SJSA1 (cell line): ENCODE measurements around the gene LCORL. TPM values are rescaled to one million over a fixed set of nuclear protein-coding genes. Genes with fewer than 3 reads are reported as not detected.
"Not testable (repeated sequence)": the region's sequence is repeated elsewhere in the genome, so short reads cannot be mapped to it uniquely, and the experiment has no call there.

Source experiments
- DNase-seq, 2 experiments: peaks; one replicate each; pipeline ENCODE4 v3.0.0-alpha.2; 2015 to 2020; ENCODE audit warnings: low spot score in 2 of 2, low read depth in 1 of 2
- H3K27ac ChIP-seq: fragments of 250-450 bp; sonication (Bioruptor Pico); 2 replicates; pipeline ENCODE4 v1.5.1; 2020; ENCODE audit warnings: mild to moderate bottlenecking, moderate library complexity
- H3K27me3 ChIP-seq: fragments of 250-450 bp; sonication (Bioruptor Pico); replicated peaks from 2 replicates; pipeline ENCODE4 v1.5.1; 2020; ENCODE audit warnings: mild to moderate bottlenecking, moderate library complexity
- H3K36me3 ChIP-seq: fragments of 250-450 bp; sonication (Bioruptor Pico); 2 replicates; pipeline ENCODE4 v1.5.1; 2020; ENCODE audit warnings: mild to moderate bottlenecking
- H3K4me1 ChIP-seq: fragments of 250-450 bp; sonication (Bioruptor Pico); replicated peaks from 2 replicates; pipeline ENCODE4 v1.6.1; 2021; ENCODE audit warnings: mild to moderate bottlenecking
- H3K4me3 ChIP-seq: fragments of 250-450 bp; sonication (Bioruptor Pico); 2 replicates; pipeline ENCODE4 v1.5.1; 2020; ENCODE audit warnings: mild to moderate bottlenecking
- H3K9me3 ChIP-seq: fragments of 250-450 bp; sonication (Bioruptor Pico); replicated peaks from 2 replicates; pipeline ENCODE4 v1.5.1; 2020; ENCODE audit warnings: mild to moderate bottlenecking
- total RNA-seq: library from RNA; depleted of rRNA; stranded (reverse); fragments of >200 nt; shearing (Covaris generic); gene quantifications from 2 replicates; pipeline ENCODE4 v1.2.3, GENCODE V29; 2014

The LCORL gene
- total RNA-seq, 1 experiment from 2014 or later: 94.0 TPM

DNA sequence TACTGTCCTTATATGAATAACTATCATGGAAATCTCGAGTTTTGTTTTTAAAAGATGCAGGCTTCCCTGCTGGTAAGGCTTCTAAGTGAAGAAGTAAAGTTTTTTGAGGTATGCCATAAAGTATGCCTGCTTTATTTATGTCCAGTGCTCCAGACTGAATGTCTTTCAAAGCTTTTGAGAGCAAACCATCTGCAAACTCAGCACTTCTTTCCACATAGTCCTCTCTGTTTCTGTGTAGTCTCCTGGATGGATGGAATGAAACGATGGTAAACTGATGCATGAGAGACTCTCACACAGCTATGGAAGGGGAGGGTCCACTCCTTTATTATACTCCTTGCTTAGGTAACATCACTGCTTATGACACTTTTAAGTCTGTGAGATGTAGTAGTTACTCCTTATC is 137.0 kb downstream of the LCORL start:
- Histone ChIP-seq H3K4me3 (no peak overlapping the region), H3K9me3 (no peaks in the 10 kb centered on the region), H3K4me1 (no peaks in the 10 kb centered on the region), H3K27ac (no peak overlapping the region), H3K36me3 (no peaks in the 10 kb centered on the region), H3K27me3 (no peaks in the 10 kb centered on the region)
- no peak for DNase-seq

DNA sequence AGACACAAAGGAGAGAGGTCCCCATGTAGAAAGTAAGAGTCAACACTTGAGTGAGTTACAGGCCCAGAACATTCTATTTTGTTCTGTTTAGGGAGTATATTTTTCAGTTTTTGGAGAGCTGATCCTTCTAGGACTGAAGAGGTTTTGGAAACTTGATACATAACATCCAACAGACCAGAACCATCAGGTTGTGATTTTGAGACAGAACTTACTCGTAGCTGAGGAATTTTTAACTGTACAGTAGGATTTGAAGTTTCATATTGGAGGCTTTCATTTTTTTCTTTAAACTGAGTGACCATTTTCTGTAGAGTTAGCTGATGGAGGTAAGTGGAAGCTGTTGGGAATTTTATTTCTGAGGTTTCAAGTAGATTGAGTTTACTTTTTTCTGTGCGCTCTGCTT is 137.5 kb downstream of the LCORL start:
- Histone ChIP-seq H3K27ac (no peak overlapping the region), H3K36me3 (no peaks in the 10 kb centered on the region), H3K4me3 (no peak overlapping the region), H3K4me1 (no peaks in the 10 kb centered on the region), H3K9me3 (no peaks in the 10 kb centered on the region), H3K27me3 (no peaks in the 10 kb centered on the region)
- DNase-seq: no peak

DNA sequence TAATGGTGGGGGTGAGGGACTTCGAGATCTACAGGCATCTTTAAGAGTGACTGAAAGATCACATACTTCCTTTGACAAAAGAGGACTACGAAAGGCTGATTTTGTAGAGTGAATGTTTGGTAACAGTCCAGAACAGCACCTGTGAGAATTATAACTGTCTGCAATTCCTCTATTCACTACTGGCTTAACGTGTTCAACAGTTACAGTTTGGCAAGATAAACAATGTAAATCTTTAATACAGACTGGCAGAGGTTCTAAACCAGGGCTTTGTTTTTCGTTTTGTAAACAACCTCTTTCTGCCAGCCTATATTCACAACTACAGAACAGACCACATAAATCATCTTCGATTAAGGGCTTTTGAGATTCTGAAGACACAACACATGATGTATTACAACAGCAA is 143.9 kb downstream of the LCORL start:
- Histone ChIP-seq H3K9me3 (no peaks in the 10 kb centered on the region), H3K4me1 (no peaks in the 10 kb centered on the region), H3K27me3 (no peaks in the 10 kb centered on the region), H3K4me3 (no peak overlapping the region), H3K27ac (no peak overlapping the region), H3K36me3 (no peaks in the 10 kb centered on the region)
- DNase-seq: no peak

DNA sequence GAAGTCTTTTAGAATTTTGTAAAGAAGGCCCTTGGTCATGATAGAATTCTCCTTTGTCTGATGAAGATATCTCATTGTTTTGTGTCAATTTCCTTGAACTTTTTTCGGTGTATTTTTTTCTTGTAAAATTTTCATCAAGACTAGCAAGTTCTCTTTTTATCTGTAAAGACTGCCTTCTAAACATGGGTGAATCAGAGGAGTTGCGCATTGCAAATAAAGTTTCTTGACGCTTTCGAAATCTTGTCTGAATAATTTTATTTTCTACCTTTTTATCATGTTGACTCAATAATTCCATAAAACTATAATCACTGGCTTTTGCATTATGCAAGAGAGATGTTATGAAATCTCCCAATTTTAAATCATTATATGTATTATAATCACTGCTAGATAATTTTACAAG is 144.6 kb downstream of the LCORL start:
- Histone ChIP-seq H3K27me3 (no peaks in the 10 kb centered on the region), H3K4me1 (no peaks in the 10 kb centered on the region), H3K9me3 (no peaks in the 10 kb centered on the region), H3K4me3 (no peak overlapping the region), H3K36me3 (no peaks in the 10 kb centered on the region), H3K27ac (no peak overlapping the region)
- no peak for DNase-seq

DNA sequence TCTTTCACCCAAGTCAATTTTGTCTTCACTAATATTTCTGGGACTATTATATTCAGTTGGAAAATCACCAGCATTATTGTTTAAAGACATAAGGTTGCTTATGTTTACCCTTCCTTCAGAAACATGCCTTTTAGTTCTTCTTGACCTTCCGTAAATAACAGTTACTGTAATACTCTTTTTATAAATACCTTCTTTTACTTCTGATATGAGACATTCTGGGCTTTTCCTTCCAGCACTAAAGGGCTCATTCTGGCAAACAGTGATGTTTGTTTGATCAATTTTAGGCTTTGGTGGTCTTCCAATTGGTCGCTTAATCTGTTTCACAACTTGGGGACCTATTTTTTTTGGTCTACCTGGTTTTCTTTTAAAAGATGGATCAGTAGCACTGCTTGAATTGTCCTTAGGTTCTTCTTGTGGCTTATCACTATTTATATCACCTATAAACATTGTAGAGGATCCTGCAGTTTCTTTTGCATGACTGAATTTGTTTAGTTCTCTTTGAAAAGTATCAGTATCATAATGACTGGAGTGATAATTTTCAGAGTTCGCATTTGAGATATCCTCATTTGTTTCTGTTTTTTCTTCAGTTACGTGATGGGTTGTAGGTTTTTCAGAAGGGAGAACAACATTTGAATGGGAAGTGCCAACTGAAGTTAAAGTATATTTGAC is 146.0 kb downstream of the LCORL start:
- no peaks in the 10 kb centered on the region for H3K36me3 ChIP-seq
- H3K4me3 ChIP-seq: no peak overlapping the region
- H3K9me3 ChIP-seq: no peaks in the 10 kb centered on the region
- no peak for DNase-seq
- H3K4me1 ChIP-seq: no peaks in the 10 kb centered on the region
- no peak overlapping the region for H3K27ac ChIP-seq
- no peaks in the 10 kb centered on the region for H3K27me3 ChIP-seq

DNA sequence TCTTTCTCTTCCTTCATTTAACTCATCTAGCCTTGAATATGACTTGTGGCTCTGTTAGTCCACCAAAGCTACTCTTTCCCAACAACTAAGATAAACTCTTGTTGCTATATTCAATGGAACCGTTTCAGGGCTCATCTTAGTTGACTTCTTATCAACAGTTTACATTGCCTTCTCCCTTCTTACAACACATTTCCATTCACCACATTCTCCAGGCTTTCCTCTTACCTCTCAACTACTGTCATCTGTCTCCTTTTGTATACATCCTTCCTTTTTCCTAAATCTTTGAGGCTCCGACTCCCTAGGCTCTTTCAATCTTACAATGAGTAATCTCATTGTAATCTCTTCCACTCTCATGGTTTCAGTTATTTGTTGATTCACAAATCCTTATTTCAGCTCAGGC is 152.2 kb downstream of the LCORL start:
- no peak overlapping the region for H3K27ac ChIP-seq
- no peak overlapping the region for H3K4me3 ChIP-seq
- H3K27me3 ChIP-seq: no peaks in the 10 kb centered on the region
- peak in 1 of 2 experiments; percentile 1 for DNase-seq
- no peaks in the 10 kb centered on the region for H3K4me1 ChIP-seq
- H3K36me3 ChIP-seq: no peaks in the 10 kb centered on the region
- H3K9me3 ChIP-seq: no peaks in the 10 kb centered on the region

DNA sequence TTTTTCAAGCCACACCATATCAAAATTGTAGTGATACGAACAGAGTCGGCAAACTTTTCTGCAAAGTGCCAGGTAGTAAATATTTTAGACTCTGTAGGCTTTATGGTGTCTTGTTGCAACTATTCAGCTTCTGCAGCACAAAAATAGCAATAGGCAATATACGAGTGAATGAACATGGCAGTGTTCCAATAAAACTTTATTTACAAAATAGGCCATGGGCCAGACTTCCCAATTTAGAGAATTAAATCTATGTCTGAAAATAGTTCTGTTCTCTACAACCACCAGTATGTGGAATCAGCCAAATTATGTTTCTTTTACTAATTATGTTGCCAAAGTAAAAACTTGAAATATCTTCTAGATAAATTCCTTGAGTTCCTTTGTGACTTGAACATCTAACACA is 154.3 kb downstream of the LCORL start:
- Histone ChIP-seq H3K36me3 (no peaks in the 10 kb centered on the region), H3K4me1 (no peaks in the 10 kb centered on the region), H3K27ac (no peak overlapping the region), H3K9me3 (no peaks in the 10 kb centered on the region), H3K4me3 (no peak overlapping the region), H3K27me3 (no peaks in the 10 kb centered on the region)
- DNase-seq: no peak

DNA sequence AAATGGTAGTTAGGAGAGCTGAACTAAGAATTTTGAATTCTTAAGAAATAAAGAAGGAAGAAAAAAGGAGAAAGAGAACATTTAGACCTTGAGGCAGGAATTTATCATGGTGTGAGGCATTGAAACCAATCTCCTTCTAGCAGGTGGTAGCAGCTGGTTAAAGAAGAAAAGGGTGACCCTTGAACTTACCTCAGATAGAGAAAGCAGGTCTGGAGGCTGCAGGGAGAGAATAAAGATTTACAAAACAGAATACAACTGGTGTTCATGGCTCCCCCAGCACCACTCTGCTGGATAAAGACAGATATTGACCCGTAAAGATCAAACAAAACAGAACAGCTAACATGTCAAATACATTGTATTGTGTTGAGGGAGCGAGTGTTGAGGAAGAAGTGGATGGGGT is 154.7 kb downstream of the LCORL start:
- no peaks in the 10 kb centered on the region for H3K4me1 ChIP-seq
- no peak overlapping the region for H3K4me3 ChIP-seq
- DNase-seq: no peak
- no peaks in the 10 kb centered on the region for H3K36me3 ChIP-seq
- H3K27me3 ChIP-seq: no peaks in the 10 kb centered on the region
- H3K27ac ChIP-seq: no peak overlapping the region
- H3K9me3 ChIP-seq: no peaks in the 10 kb centered on the region

DNA sequence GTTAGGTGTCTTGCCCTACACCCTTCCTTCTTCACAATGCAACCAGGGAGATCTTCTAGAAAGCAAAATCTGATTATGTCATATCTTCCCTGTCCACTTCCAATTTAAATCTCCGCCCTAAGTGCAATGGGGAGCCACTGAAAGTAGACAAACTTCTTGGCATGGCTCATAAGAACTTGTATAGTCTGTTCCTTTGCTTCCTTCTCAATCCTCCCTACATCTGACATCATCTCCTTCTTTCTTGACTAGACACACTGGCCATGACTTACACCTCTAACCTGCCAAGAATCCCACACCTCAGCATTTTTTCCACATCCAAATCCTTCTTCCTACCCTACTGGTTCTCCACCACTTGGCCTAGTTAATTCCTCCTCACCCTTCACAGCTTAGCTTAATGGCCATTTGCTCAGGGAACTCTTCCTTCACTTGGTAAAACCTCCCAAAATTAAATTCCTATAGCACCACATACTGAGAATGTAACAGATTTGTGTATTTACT is 155.6 kb downstream of the LCORL start:
- Histone ChIP-seq H3K4me1 (no peaks in the 10 kb centered on the region), H3K9me3 (no peaks in the 10 kb centered on the region), H3K27ac (no peak overlapping the region), H3K27me3 (no peaks in the 10 kb centered on the region), H3K36me3 (no peaks in the 10 kb centered on the region), H3K4me3 (no peak overlapping the region)
- no peak for DNase-seq

DNA sequence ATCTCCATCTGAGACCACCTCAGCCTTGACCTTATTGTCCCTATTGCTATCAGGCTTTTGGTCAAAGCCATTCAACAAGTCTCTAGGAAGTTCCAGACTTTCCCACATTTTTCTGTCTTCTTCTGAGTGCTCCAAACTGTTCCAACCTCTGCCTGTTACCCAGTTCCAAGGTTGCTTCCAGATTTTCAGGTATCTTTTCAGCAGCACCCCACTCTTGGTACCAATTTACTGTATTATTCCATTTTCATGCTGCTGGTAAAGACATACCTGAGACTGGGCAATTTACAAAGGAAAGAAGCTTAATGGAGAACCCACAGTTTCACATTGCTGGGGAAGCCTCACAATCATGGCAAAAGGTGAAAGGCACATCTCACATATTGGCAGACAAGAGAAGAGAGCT is 159.6 kb downstream of the LCORL start:
- not testable (repeated sequence) for H3K4me1 ChIP-seq, DNase-seq, H3K36me3 ChIP-seq, H3K4me3 ChIP-seq, H3K9me3 ChIP-seq, H3K27me3 ChIP-seq, H3K27ac ChIP-seq

DNA sequence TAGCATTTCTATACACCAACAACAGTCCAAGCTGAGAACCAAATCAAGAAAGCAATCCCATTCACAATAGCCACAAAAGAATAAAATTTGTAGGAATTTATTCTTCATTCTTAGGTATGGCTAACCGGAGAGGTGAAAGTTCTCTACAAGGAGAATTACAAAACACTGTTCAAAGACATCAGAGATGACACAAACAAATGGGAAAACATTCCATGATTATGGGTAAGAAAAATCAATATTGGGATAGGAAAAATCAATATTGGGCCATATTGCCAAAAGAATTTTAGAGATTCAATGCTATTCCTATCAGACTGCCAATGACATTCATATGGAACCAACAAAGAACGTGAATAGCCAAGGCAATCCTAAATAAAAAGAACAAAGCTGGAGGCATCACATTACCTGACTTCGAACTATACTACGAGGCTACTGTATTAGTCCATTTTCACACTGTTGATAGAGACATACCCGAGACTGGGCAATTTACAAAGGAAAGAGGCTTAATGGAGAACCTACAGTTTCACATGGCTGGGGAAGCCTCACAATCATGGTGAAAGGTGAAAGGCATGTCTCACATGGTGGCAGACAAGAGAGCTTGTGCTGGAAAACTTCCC is 161.7 kb downstream of the LCORL start:
- Histone ChIP-seq H3K4me3 (no peak overlapping the region), H3K4me1 (no peaks in the 10 kb centered on the region), H3K36me3 (no peaks in the 10 kb centered on the region), H3K9me3 (no peaks in the 10 kb centered on the region), H3K27ac (no peak overlapping the region), H3K27me3 (no peaks in the 10 kb centered on the region)
- no peak for DNase-seq

DNA sequence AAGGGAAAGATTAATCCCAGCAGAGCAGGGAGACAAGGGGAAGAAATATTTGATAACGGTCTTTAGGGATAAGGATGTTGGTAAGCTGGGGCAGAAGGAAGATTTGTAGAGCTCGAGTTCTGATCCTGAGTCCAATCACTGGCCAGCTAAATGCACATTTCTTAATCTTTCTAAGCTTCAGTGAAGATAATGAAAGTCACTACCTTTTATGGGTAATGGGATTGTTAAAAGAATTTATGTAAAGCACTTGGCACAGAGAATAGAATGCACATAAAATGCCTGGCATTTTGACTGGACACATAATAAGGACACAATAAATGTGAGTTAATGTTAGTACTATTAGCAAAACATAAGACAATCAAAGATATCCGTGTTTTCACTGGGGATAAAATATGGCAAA is 167.5 kb downstream of the LCORL start:
- no peaks in the 10 kb centered on the region for H3K4me1 ChIP-seq
- no peaks in the 10 kb centered on the region for H3K27me3 ChIP-seq
- no peaks in the 10 kb centered on the region for H3K36me3 ChIP-seq
- H3K27ac ChIP-seq: no peak overlapping the region
- DNase-seq: no peak
- no peak overlapping the region for H3K4me3 ChIP-seq
- H3K9me3 ChIP-seq: no peaks in the 10 kb centered on the region

DNA sequence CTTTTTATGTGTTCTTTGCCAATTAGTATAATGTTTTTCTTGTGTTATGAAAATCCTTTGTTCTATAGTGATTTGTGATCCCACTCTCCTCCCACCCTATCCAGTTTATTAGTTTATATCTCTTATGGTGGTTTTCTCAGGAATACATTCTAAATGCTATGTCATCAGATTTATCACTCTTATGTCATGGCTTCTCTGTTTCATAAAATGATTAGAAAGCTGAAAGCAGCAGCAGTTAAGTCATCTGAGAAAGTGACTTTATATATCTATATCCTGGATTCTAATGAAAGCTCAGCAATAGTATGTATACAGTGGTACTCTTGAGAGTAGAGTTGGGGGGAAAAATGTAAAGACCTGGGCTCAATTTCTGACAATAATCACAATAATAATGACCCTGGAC is 169.6 kb downstream of the LCORL start:
- no peaks in the 10 kb centered on the region for H3K27me3 ChIP-seq
- no peaks in the 10 kb centered on the region for H3K9me3 ChIP-seq
- DNase-seq: no peak
- no peaks in the 10 kb centered on the region for H3K4me1 ChIP-seq
- H3K4me3 ChIP-seq: no peak overlapping the region
- no peak overlapping the region for H3K27ac ChIP-seq
- H3K36me3 ChIP-seq: no peaks in the 10 kb centered on the region

DNA sequence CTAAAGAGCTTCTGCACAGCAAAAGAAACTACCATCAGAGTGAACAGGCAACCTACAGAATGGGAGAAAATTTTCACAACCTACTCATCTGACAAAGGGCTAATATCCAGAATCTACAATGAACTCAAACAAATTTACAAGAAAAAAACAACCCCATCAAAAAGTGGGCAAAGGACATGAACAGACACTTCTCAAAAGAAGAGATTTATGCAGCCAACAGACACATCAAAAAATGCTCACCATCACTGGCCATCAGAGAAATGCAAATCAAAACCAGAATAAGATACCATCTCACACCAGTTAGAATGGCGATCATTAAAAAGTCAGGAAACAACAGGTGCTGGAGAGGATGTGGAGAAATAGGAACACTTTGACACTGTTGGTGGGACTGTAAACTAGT is 171.3 kb downstream of the LCORL start:
- not testable (repeated sequence) for H3K4me3 ChIP-seq, DNase-seq, H3K36me3 ChIP-seq, H3K27ac ChIP-seq, H3K4me1 ChIP-seq, H3K9me3 ChIP-seq, H3K27me3 ChIP-seq

DNA sequence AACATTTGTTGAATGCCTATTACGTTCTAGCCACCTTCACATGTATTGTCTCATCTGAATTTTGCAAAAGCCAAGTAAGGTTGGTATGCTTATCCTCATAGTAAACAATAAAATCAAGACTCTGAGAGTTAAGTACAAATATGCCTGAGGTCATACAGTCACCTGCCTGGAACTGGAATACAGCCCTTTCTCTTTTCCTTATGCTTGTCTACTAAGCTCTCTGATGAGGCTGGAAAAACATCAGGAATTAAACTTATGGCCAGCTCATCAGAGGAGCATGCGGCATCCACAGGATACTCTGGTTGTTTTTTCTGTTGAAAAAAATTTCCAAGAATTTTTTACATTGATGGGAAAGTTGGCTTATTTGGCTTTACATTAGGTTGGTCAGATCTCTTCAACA is 175.3 kb downstream of the LCORL start:
- Histone ChIP-seq H3K9me3 (no peaks in the 10 kb centered on the region), H3K4me3 (no peak overlapping the region), H3K4me1 (no peaks in the 10 kb centered on the region), H3K36me3 (peaks cover 41% of the 10 kb centered on the region), H3K27me3 (no peaks in the 10 kb centered on the region), H3K27ac (no peak overlapping the region)
- DNase-seq: no peak
